ENCODE measurements around the gene GFOD1.

Gene GFOD1

DNA sequence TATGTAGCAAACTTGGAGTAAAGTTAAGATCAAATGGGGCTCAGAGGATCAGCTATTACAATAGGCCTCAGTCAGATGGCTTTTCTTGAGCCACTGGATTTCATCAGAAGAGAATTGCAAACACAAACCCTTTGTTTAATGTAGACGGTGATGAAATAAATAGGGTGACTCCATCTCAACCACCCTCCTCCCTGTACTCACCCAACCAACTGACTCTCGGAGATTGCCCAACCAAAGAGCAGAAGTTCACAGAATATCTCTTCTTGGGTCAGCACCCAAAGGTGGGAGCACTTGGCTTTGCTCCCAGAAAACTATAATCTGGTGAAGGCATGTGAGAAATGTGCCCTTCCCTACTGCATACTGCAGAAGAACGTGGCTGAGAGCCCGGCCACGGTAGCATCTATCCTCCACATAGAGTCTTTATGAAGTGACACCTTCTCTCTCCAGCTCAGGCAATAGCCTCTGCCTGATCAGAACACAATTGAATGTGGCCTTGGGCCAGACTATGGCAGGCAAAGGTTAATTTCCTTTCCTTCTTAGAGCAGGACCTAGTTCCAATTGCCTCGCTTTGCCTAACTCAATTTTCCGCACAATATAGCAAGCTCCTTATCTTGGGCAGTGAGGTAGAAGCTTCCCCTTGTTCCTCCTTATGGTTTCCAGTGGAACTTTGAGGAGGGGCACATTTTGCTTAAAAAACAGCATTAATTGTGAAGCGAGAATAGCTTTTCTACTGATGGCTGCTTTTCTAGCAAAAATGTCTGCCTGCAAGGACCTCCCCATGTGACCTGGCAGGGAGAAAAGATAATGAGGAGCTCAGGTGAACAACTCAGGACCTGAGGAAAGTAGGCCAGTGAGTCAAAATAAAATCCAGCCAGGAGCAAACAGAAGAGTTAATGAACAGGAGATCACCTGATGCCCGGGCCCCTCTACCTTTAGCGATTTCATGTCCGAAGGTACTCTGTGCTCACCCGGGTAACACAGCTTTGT lies 79.4 kb downstream of the GFOD1 start:
- no peak overlapping the region for H3K4me3 ChIP-seq (ENCODE audit: low read length, poor library complexity, severe bottlenecking)
- H3K9ac ChIP-seq (ENCODE audit: low read depth, low read length, poor library complexity, severe bottlenecking): no peak overlapping the region
- peaks cover 3% of the 10 kb centered on the region for H3K4me1 ChIP-seq (ENCODE audit: insufficient read depth, low read length, poor library complexity, severe bottlenecking)
- H3K9me3 ChIP-seq (ENCODE audit: insufficient read depth, low read depth, low read length): no peaks in the 10 kb centered on the region
- no peak overlapping the region for H3K4me2 ChIP-seq (ENCODE audit: low read depth, low read length, poor library complexity, severe bottlenecking)
- H4K20me1 ChIP-seq (ENCODE audit: insufficient read depth, low read length, poor library complexity, severe bottlenecking): no peaks in the 10 kb centered on the region
- no peak overlapping the region for H2AFZ ChIP-seq (ENCODE audit: low read length)
- TF ChIP-seq, protein P1, sequence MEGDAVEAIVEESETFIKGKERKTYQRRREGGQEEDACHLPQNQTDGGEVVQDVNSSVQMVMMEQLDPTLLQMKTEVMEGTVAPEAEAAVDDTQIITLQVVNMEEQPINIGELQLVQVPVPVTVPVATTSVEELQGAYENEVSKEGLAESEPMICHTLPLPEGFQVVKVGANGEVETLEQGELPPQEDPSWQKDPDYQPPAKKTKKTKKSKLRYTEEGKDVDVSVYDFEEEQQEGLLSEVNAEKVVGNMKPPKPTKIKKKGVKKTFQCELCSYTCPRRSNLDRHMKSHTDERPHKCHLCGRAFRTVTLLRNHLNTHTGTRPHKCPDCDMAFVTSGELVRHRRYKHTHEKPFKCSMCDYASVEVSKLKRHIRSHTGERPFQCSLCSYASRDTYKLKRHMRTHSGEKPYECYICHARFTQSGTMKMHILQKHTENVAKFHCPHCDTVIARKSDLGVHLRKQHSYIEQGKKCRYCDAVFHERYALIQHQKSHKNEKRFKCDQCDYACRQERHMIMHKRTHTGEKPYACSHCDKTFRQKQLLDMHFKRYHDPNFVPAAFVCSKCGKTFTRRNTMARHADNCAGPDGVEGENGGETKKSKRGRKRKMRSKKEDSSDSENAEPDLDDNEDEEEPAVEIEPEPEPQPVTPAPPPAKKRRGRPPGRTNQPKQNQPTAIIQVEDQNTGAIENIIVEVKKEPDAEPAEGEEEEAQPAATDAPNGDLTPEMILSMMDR (conservative IDR thresholded peaks at IDR 0.05; ENCODE audit: low read length): no peak
- no peak for TF ChIP-seq EZH2phosphoT487 (IDR thresholded peaks at IDR 0.05; ENCODE audit: borderline replicate concordance)
- H3K27me3 ChIP-seq (ENCODE audit: insufficient read depth, low read length, poor library complexity, severe bottlenecking): no peaks in the 10 kb centered on the region
- H3K36me3 ChIP-seq (ENCODE audit: insufficient read depth, low read length): no peaks in the 10 kb centered on the region
- H3F3A ChIP-seq (ENCODE audit: low read depth): no peaks in the 10 kb centered on the region
- H3K79me2 ChIP-seq (ENCODE audit: insufficient read depth, low read length): 0 out of 2 replicates have a peak, but pooled peaks cover 1% of the 10 kb centered on the region
- no peaks in the 10 kb centered on the region for H3K9me2 ChIP-seq (replicated peaks; ENCODE audit: low read depth, low read length)

DNA sequence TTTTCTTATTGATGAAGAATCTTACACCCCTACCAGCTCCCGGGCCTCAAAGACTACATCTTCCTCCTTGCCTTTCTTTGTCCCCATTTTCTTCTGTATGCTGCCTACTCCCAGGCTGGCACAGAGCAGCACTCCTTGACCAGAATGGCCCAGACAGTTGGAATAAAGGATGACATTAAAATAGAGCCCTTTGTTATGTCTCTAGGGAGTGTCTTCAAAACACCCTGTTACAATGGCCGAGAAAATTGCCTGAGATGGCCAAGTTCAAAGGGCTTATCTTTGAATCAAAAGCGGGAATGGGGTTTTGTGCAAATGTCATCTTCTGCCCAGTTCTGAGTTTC lies 80.1 kb downstream of the GFOD1 start:
- no peaks in the 10 kb centered on the region for H3K9me3 ChIP-seq (ENCODE audit: insufficient read depth, low read depth, low read length)
- no peaks in the 10 kb centered on the region for H4K20me1 ChIP-seq (ENCODE audit: insufficient read depth, low read length, poor library complexity, severe bottlenecking)
- no peak overlapping the region for H3K4me2 ChIP-seq (ENCODE audit: low read depth, low read length, poor library complexity, severe bottlenecking)
- H3F3A ChIP-seq (ENCODE audit: low read depth): no peaks in the 10 kb centered on the region
- H3K4me1 ChIP-seq (ENCODE audit: insufficient read depth, low read length, poor library complexity, severe bottlenecking): peaks cover 3% of the 10 kb centered on the region
- H3K4me3 ChIP-seq (ENCODE audit: low read length, poor library complexity, severe bottlenecking): no peak overlapping the region
- no peaks in the 10 kb centered on the region for H3K27me3 ChIP-seq (ENCODE audit: insufficient read depth, low read length, poor library complexity, severe bottlenecking)
- TF ChIP-seq EZH2phosphoT487 (IDR thresholded peaks at IDR 0.05; ENCODE audit: borderline replicate concordance): no peak
- TF ChIP-seq, protein P1 (conservative IDR thresholded peaks at IDR 0.05; ENCODE audit: low read length): no peak
- no peak overlapping the region for H3K9ac ChIP-seq (ENCODE audit: low read depth, low read length, poor library complexity, severe bottlenecking)
- no peaks in the 10 kb centered on the region for H3K9me2 ChIP-seq (replicated peaks; ENCODE audit: low read depth, low read length)
- no peaks in the 10 kb centered on the region for H3K36me3 ChIP-seq (ENCODE audit: insufficient read depth, low read length)
- no peak overlapping the region for H2AFZ ChIP-seq (ENCODE audit: low read length)
- H3K79me2 ChIP-seq (ENCODE audit: insufficient read depth, low read length): no peaks in the 10 kb centered on the region

DNA sequence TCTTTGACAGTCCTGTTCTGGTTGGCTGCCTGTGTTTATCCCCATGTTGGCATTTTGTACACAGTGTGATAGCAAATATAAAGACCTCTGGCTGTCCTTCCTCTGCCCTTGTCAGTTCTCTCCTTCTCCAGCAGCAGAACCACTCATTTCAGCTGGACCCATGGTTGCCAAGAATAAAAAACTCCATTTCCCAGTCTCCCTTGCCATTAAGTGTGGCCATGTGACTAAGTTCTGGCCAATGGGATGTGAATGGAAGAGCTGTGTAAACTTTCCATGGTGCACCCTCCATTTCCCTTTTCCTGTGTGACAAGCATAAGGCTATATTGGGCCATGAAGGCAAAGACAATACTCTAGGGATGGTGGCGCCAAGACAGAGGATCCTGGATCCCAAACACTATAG lies 80.6 kb downstream of the GFOD1 start:
- TF ChIP-seq, protein P1 (conservative IDR thresholded peaks at IDR 0.05; ENCODE audit: low read length): no peak
- H3K4me1 ChIP-seq (ENCODE audit: insufficient read depth, low read length, poor library complexity, severe bottlenecking): peaks cover 3% of the 10 kb centered on the region
- H3K4me2 ChIP-seq (ENCODE audit: low read depth, low read length, poor library complexity, severe bottlenecking): no peak overlapping the region
- no peaks in the 10 kb centered on the region for H3K79me2 ChIP-seq (ENCODE audit: insufficient read depth, low read length)
- H2AFZ ChIP-seq (ENCODE audit: low read length): no peak overlapping the region
- H3K9ac ChIP-seq (ENCODE audit: low read depth, low read length, poor library complexity, severe bottlenecking): no peak overlapping the region
- H3K27me3 ChIP-seq (ENCODE audit: insufficient read depth, low read length, poor library complexity, severe bottlenecking): no peaks in the 10 kb centered on the region
- no peak overlapping the region for H3K4me3 ChIP-seq (ENCODE audit: low read length, poor library complexity, severe bottlenecking)
- H3K36me3 ChIP-seq (ENCODE audit: insufficient read depth, low read length): no peaks in the 10 kb centered on the region
- no peaks in the 10 kb centered on the region for H3K9me2 ChIP-seq (replicated peaks; ENCODE audit: low read depth, low read length)
- H3K9me3 ChIP-seq (ENCODE audit: insufficient read depth, low read depth, low read length): no peaks in the 10 kb centered on the region
- no peaks in the 10 kb centered on the region for H4K20me1 ChIP-seq (ENCODE audit: insufficient read depth, low read length, poor library complexity, severe bottlenecking)
- H3F3A ChIP-seq (ENCODE audit: low read depth): no peaks in the 10 kb centered on the region
